NCI-H526 treated with DMSO at 0.1 percent for 48 hours (cell line): ENCODE measurements around the gene DHRS3.
"Not testable (repeated sequence)": the region's sequence is repeated elsewhere in the genome, so short reads cannot be mapped to it uniquely, and the experiment has no call there.

Source experiments
- DNase-seq: peaks from one replicate; lab custom pipeline; 2025; lab: John Stamatoyannopoulos, UW

DHRS3 gene

GRCh38 chr1:12617901-12618660, at the start of gene DHRS3:
Gene DHRS3, minus strand, starts transcription at chr1:12618210. Its CDS starts 862 bp downstream, at chr1:12617348.
- peak; percentile 71 for DNase-seq

- DNase-seq, result no peak
These were observed 48.2 kb upstream of the DHRS3 start for GRCh38 chr1:12666141-12666735.

- DNase-seq, result no peak
These were observed 47.5 kb upstream of the DHRS3 start for GRCh38 chr1:12665511-12665910.

GRCh38 chr1:12662556-12662955, 44.5 kb upstream of the DHRS3 start:
- no peak for DNase-seq

GRCh38 chr1:12661606-12662219, 43.7 kb upstream of the DHRS3 start:
- no peak for DNase-seq

- DNase-seq, result peak; percentile 41
These were observed 40.8 kb upstream of the DHRS3 start for GRCh38 chr1:12658531-12659453.

GRCh38 chr1:12657885-12658512, 40.0 kb upstream of the DHRS3 start:
- DNase-seq, result not testable (repeated sequence)

GRCh38 chr1:12657060-12657884, 39.3 kb upstream of the DHRS3 start:
- no peak for DNase-seq

GRCh38 chr1:12656575-12656974, 38.6 kb upstream of the DHRS3 start:
- no peak for DNase-seq

GRCh38 chr1:12654657-12655056, 36.6 kb upstream of the DHRS3 start:
- no peak for DNase-seq

- no peak for DNase-seq
These were observed 36.1 kb upstream of the DHRS3 start for GRCh38 chr1:12654004-12654567.

GRCh38 chr1:12649971-12650421, 32.0 kb upstream of the DHRS3 start:
- no peak for DNase-seq

- DNase-seq, result no peak
These were observed 30.7 kb upstream of the DHRS3 start for GRCh38 chr1:12648741-12649140.

- not testable (repeated sequence) for DNase-seq
These were observed 27.4 kb upstream of the DHRS3 start for GRCh38 chr1:12645401-12645800.

GRCh38 chr1:12644829-12645228, 26.8 kb upstream of the DHRS3 start:
- DNase-seq, result no peak

- no peak for DNase-seq
These were observed 26.2 kb upstream of the DHRS3 start for GRCh38 chr1:12644237-12644636.

GRCh38 chr1:12643785-12644184, 25.8 kb upstream of the DHRS3 start, which contains the start of gene AADACL4:
Gene AADACL4, plus strand, starts transcription at chr1:12644085. Its CDS starts 462 bp downstream, at chr1:12644547.
- no peak for DNase-seq

- no peak for DNase-seq
These were observed 25.1 kb upstream of the DHRS3 start for GRCh38 chr1:12643079-12643478.

- no peak for DNase-seq
These were observed 22.9 kb upstream of the DHRS3 start for GRCh38 chr1:12640958-12641272.

GRCh38 chr1:12640237-12640957, 22.4 kb upstream of the DHRS3 start:
- DNase-seq, result no peak
